Suprapubic skin (tissue), 3 donors: ENCODE measurements around the gene GAPVD1.
"Not testable (repeated sequence)": the region's sequence is repeated elsewhere in the genome, so short reads cannot be mapped to it uniquely, and the experiment has no call there.

ENCODE experiments used
- POLR2A ChIP-seq, 2 donors: fragments of 450-650 bp; IDR thresholded peaks; one replicate each; pipeline ENCODE4 v1.6.1; 2017; ENCODE audit warnings: antibody characterized with exemption in 2 of 2, mild to moderate bottlenecking in 2 of 2, moderate library complexity in 2 of 2
- TF ChIP-seq, protein P1 (sequence below), 2 donors: fragments of 200-600 bp in 1 of 2; fragments of 450-650 bp in 1 of 2; sonication (generic) in 1 of 2; IDR thresholded peaks; one replicate each; pipeline ENCODE4 v1.5.1; 2016 to 2019; ENCODE audit warnings: antibody characterized with exemption in 2 of 2, mild to moderate bottlenecking in 1 of 2, moderate library complexity in 1 of 2

DNA sequence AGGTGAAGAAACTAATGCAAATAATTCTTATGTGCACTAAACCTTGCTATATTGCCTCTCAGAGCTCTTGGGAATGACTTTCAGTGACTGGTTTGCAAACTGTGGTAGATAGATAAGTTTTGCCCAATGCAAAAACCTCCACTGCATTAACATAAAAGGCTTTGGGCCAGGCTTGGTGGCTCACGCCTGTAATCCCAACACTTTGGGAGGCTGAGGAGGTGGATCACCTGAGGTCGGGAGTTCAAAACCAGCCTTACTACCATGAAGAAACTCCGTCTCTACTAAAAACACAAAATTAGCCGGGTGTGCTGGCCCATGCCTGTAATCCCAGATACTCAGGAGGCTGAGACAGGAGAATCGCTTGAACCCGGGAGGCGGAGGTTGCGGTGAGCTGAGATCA is 27.5 kb upstream of the GAPVD1 start:
- not testable (repeated sequence) for TF ChIP-seq POLR2A (IDR thresholded peaks at IDR 0.05)
- TF ChIP-seq, protein P1, sequence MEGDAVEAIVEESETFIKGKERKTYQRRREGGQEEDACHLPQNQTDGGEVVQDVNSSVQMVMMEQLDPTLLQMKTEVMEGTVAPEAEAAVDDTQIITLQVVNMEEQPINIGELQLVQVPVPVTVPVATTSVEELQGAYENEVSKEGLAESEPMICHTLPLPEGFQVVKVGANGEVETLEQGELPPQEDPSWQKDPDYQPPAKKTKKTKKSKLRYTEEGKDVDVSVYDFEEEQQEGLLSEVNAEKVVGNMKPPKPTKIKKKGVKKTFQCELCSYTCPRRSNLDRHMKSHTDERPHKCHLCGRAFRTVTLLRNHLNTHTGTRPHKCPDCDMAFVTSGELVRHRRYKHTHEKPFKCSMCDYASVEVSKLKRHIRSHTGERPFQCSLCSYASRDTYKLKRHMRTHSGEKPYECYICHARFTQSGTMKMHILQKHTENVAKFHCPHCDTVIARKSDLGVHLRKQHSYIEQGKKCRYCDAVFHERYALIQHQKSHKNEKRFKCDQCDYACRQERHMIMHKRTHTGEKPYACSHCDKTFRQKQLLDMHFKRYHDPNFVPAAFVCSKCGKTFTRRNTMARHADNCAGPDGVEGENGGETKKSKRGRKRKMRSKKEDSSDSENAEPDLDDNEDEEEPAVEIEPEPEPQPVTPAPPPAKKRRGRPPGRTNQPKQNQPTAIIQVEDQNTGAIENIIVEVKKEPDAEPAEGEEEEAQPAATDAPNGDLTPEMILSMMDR (IDR thresholded peaks at IDR 0.05), result not testable (repeated sequence)
